NCI-H1694 (cell line): ENCODE results near the gene JTB.
"Not testable (repeated sequence)": the region's sequence is repeated elsewhere in the genome, so short reads cannot be mapped to it uniquely, and the experiment has no call there.

Source experiments
- DNase-seq: peaks from one replicate; lab custom pipeline; 2025; lab: John Stamatoyannopoulos, UW

Gene JTB

GRCh38 chr1:153977250-153978240, at the start of gene JTB:
TSS of gene JTB (minus strand) at chr1:153977674. CDS start at chr1:153977252, 422 bp downstream.
- peak; percentile 92 for DNase-seq

DNA sequence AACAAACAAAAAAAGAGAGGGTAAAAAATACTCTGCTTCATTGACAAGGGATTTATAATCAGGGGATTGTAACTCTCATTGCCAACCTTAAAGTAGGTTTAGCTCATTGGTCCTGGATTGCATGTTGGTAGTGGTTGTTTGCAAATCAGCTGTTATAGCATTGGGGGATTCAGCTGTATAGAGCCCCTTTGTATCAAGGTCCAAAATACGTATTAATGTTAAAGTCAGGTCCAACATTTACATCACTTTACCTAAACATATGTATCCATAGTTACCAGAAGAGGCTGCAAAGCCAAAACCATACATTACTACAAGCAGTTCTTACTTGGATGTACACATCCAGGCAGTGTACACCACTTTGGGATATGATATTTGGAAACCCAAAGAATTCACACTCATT, 42.5 kb upstream of the JTB start:
- no peak for DNase-seq

GRCh38 chr1:154019269-154019668, 41.8 kb upstream of the JTB start:
- DNase-seq = no peak

GRCh38 chr1:154014154-154014907, 36.9 kb upstream of the JTB start:
- DNase-seq = no peak

GRCh38 chr1:154012543-154012942, 35.1 kb upstream of the JTB start:
- DNase-seq = not testable (repeated sequence)

- DNase-seq = no peak
Measured at GRCh38 chr1:154012129-154012528, 34.7 kb upstream of the JTB start.

- DNase-seq = no peak
Measured at GRCh38 chr1:154006136-154006535, 28.7 kb upstream of the JTB start.

- no peak for DNase-seq
Measured at GRCh38 chr1:154000420-154000819, 22.9 kb upstream of the JTB start.

GRCh38 chr1:153996882-153997281, 19.4 kb upstream of the JTB start:
- not testable (repeated sequence) for DNase-seq

DNA sequence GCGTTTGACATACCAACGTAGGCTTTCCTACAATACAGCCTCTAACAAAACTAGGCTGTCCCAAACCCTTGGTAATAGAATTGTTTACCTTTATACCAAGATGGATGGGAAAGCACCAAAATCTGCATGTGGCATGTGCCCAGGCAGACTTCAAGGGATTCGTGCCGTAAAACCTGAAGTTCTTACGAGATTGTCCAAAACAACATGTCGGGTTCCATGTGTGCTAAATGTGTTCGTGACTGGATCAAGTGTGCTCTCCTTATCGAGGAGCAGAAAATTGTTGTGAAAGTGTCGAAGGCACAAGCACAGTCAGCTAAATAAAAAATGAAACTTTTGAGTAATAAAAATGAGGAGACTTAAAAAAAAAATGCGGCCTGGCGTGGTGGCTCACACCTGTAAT, 18.2 kb upstream of the JTB start:
- DNase-seq = no peak

DNA sequence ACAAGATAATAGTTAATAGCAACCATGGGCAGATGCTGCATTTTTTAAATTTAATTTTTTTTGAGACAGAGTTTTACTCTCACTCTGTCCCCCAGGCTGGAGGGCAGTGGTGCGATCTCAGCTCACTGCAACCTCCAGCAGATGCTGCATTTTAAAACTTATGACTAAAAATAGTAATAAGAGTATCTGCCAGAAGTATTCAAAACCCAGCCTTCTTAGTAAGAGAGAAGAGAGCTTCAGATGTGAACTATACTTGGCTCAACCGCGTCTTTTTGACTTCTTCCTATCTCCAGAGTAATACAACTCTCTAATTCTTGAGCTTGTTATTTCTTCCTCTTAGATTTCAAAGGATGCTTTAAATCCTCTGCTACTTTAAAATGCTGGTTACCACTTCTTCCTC, 17.7 kb upstream of the JTB start:
- no peak for DNase-seq

DNA sequence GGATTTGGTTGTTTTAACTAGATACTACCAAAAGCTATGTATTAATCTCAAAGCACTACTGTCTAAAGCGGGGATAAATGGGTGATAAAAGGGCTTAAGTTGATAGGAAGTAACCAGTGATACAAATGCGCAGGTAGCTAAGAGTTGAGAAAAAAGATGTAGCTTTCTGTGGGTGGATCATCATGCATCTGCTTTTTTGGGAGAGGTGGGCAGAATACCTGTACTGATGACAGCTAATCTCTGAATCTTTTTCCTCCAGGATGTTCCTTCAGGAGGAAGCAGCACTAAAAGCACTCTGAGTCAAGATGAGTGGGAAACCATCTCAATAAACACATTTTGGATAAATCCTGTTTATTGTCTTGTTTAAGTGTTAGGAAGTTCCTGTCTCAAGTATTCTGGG, 14.3 kb upstream of the JTB start:
- no peak for DNase-seq

DNA sequence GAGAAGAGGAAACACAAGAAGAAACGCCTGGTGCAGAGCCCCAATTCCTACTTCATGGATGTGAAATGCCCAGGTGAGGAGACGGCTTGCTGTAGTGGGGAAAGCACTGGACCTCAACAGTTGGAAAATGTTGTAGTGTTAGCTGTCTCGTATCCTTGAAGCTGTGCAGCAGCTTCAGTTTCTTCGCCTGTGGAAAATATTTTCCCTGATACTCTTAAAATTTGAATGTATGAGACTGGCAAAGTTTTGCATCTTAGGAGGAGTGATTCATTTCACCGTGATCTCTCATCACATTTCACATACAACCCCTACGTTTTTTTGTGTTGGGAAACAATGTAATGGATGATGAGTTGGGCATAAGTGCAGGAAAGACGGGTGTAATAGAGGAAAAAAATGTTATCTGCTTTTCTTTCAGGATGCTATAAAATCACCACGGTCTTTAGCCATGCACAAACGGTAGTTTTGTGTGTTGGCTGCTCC, 13.7 kb upstream of the JTB start:
- DNase-seq = no peak

GRCh38 chr1:153990468-153991150, 13.1 kb upstream of the JTB start, which contains the start of gene RPS27:
TSS of gene RPS27 (plus strand) at chr1:153990762. CDS start at chr1:153990797, 35 bp downstream.
- peak; percentile 100 for DNase-seq

DNA sequence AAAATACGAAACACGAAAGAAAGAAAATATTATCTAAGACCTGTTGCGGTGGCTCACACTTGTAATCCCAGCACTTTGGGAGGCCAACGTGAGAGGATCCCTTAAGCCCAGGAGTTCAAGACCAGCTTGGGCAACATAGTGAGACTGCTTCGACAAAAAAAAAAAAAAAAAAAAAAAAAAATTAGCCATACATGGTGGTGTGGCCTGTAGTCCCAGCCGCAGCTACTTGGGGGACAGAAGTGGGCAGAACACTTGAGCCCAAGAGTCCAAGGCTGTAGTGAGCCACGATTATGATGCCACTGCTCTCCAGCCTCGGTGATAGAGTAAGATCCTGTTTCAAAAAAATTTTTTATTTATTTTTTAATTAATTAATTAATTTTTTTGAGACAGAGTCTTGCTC, 10.1 kb upstream of the JTB start:
- no peak for DNase-seq

DNA sequence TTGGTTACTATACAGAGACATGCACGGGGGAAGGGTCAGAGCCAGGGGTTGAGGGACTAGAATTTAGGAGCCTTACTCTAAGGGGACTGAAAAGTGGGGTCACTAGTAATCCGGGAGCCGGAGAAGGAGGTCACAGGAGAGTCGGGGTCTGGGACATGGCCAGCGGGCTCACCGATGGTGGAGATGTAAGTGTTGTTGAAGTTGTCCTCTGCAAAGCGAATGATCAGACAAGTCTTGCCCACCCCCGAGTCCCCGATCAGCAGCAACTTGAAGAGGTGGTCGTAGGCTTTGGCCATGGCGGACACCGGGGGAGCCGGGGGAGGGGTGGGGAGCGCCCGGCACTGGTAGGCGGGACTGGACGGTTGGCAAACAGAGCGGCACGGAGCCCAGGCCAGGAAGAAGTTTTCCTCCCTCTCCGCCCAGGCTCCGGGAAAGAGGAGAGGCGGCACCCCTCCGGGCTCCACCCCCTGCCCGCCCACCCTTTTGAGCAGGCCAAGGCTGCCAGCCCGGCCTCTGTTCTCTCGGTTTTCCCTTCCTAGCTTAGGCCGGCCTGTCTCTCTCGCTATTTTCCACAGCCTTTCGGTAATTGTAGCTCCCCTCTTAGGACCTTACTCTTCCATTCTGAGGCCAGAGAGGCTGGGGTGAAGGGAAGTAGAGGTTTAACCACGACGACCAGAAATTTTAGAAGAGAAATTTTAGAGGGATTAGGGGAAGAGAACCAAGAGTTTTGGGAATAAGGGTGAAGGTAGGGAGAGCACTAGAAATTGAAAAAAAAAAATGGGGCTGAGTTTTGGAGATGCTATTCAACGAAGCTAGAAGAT, 8.7 kb upstream of the JTB start, which contains the start of gene RAB13:
Gene RAB13, minus strand, starts transcription at position 399 of the 821 bp plus-strand sequence. Its CDS starts 103 bp downstream, at position 296.
- DNase-seq = peak; percentile 70

DNA sequence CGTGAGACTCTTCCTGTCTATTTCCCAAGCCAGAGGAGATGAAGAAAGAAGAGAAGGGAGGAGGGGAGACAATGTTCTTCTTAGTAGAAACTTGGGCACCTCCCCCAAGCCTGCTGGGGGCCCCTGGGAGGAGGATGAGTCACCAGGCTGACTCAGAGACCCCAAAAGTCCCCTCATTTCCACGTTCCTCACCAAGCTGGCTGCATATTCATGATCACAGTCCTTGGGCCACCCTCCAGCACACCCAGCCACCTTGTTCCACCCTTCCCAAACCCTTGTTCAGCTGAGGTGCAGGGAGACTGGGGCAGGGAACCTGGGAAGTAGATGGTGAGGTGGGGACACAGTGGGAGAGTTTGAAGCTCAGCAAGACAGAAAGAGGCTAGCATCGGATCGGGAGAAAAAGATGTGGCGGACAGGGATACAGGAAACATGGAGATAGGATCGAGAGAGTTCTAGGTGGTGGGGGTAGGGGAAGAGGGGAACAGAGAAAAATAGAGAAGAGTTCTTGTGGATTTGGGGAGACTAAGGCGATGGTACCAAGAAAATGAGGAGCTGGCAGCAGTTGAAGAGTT, 8.0 kb upstream of the JTB start:
- DNase-seq = no peak

GRCh38 chr1:153984123-153984894, 6.8 kb upstream of the JTB start:
- DNase-seq = no peak

DNA sequence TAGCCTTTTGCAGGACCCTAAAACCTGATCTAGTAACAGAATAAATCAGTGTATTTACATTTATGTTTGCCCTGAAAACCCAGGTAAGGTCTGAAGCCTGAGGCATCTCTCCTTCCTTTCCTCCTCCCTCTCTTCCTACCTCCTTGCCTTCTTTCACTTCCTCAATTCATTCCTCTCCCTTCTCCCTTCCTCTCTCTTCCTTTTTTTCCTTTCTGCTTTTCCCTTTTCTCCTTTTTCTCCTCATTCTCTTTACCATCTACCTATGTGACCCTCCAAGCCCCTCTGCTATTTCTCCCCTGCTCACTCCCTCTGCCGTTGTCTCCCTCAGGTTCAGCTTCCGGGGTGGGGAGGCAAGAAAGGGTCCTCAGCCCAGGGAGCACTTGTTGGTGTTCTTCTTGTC, 4.3 kb upstream of the JTB start:
- DNase-seq = not testable (repeated sequence)

GRCh38 chr1:153979091-153979490, 1.6 kb upstream of the JTB start:
- DNase-seq = not testable (repeated sequence)
